IPS-18c (cell line): Measurements from ENCODE around the gene MAMLD1.

Experiments used
- H3K4me3 ChIP-seq: 2 replicates; pipeline ENCODE4 v1.7.0; 2013; ENCODE audit warnings: low read depth, mild to moderate bottlenecking, low read length, moderate library complexity; ENCODE audit not compliant: insufficient read depth
- H3K9me3 ChIP-seq: one replicate; pipeline ENCODE4 v1.6.1; 2013; ENCODE audit warnings: mild to moderate bottlenecking, low read length, moderate library complexity; ENCODE audit not compliant: control insufficient read depth, insufficient read depth

Gene MAMLD1

GRCh38 chrX:150429594-150429993 is 66.5 kb downstream of the MAMLD1 start:
- Histone ChIP-seq H3K9me3 (peaks cover 2% of the 10 kb centered on the region), H3K4me3 (no peak overlapping the region)

GRCh38 chrX:150436195-150436594 is 73.1 kb downstream of the MAMLD1 start:
- peaks cover 5% of the 10 kb centered on the region for H3K9me3 ChIP-seq
- H3K4me3 ChIP-seq, result no peak overlapping the region

- Histone ChIP-seq H3K9me3 (peaks cover 5% of the 10 kb centered on the region), H3K4me3 (no peak overlapping the region)
These were observed 75.0 kb downstream of the MAMLD1 start for GRCh38 chrX:150438165-150438564.

- Histone ChIP-seq H3K9me3 (peaks cover 4% of the 10 kb centered on the region), H3K4me3 (no peak overlapping the region)
These were observed 83.0 kb downstream of the MAMLD1 start for GRCh38 chrX:150446151-150446550.

- Histone ChIP-seq H3K9me3 (peaks cover 4% of the 10 kb centered on the region), H3K4me3 (no peak overlapping the region)
These were observed 83.9 kb downstream of the MAMLD1 start for GRCh38 chrX:150446995-150447394.

- Histone ChIP-seq H3K9me3 (peaks cover 4% of the 10 kb centered on the region), H3K4me3 (no peak overlapping the region)
These were observed 86.2 kb downstream of the MAMLD1 start for GRCh38 chrX:150449313-150449712.

GRCh38 chrX:150450519-150451177 is 87.5 kb downstream of the MAMLD1 start:
- Histone ChIP-seq H3K4me3 (no peak overlapping the region), H3K9me3 (peaks cover 4% of the 10 kb centered on the region)

GRCh38 chrX:150451953-150452352 is 88.8 kb downstream of the MAMLD1 start:
- peaks cover 4% of the 10 kb centered on the region for H3K9me3 ChIP-seq
- H3K4me3 ChIP-seq, result no peak overlapping the region

GRCh38 chrX:150454083-150454482 is 91.0 kb downstream of the MAMLD1 start:
- Histone ChIP-seq H3K4me3 (no peak overlapping the region), H3K9me3 (peaks cover 4% of the 10 kb centered on the region)

- H3K9me3 ChIP-seq, result peaks cover 4% of the 10 kb centered on the region
- H3K4me3 ChIP-seq, result no peak overlapping the region
These were observed 91.5 kb downstream of the MAMLD1 start for GRCh38 chrX:150454508-150455214.

GRCh38 chrX:150455215-150455608 is 92.1 kb downstream of the MAMLD1 start:
- Histone ChIP-seq H3K9me3 (no peaks in the 10 kb centered on the region), H3K4me3 (no peak overlapping the region)

- Histone ChIP-seq H3K9me3 (peaks cover 4% of the 10 kb centered on the region), H3K4me3 (no peak overlapping the region)
These were observed 93.3 kb downstream of the MAMLD1 start for GRCh38 chrX:150456466-150456865.

- Histone ChIP-seq H3K4me3 (no peak overlapping the region), H3K9me3 (peaks cover 4% of the 10 kb centered on the region)
These were observed 93.8 kb downstream of the MAMLD1 start for GRCh38 chrX:150456941-150457340.

GRCh38 chrX:150459196-150459595 is 96.1 kb downstream of the MAMLD1 start:
- Histone ChIP-seq H3K9me3 (peaks cover 7% of the 10 kb centered on the region), H3K4me3 (no peak overlapping the region)

GRCh38 chrX:150460063-150460462 is 96.9 kb downstream of the MAMLD1 start:
- Histone ChIP-seq H3K9me3 (peaks cover 10% of the 10 kb centered on the region), H3K4me3 (no peak overlapping the region)

- peaks cover 10% of the 10 kb centered on the region for H3K9me3 ChIP-seq
- no peak overlapping the region for H3K4me3 ChIP-seq
These were observed 97.7 kb downstream of the MAMLD1 start for GRCh38 chrX:150460781-150461180.

GRCh38 chrX:150463566-150463965 is 100.4 kb downstream of the MAMLD1 start:
- H3K9me3 ChIP-seq, result peaks cover 10% of the 10 kb centered on the region

GRCh38 chrX:150464001-150464400 is 100.9 kb downstream of the MAMLD1 start:
- Histone ChIP-seq H3K4me3 (no peak overlapping the region), H3K9me3 (peaks cover 10% of the 10 kb centered on the region)

More at GRCh38 chrX:150463566-150463965, 100.4 kb downstream of the MAMLD1 start:
- H3K4me3 ChIP-seq, result no peak overlapping the region
